Measurements from ENCODE around the gene ERBB4. TPM values are rescaled to one million over a fixed set of nuclear protein-coding genes. Genes with fewer than 3 reads are reported as not detected.

Gene ERBB4
- total RNA-seq, 3 donors from 2014 or later: 1.6 to 53.1 (median 18.4) TPM

- Histone ChIP-seq H3K4me3 (no peak overlapping the region), H3K36me3 (no peaks in the 10 kb centered on the region), H3K27ac (no peak overlapping the region), H3K4me1 (no peaks in the 10 kb centered on the region), H3K27me3 (no peaks in the 10 kb centered on the region), H3K9me3 (no peaks in the 10 kb centered on the region)
- TF ChIP-seq POLR2A (IDR thresholded peaks at IDR 0.05): no peak
- TF ChIP-seq CTCF (IDR thresholded peaks at IDR 0.05): no peak
- no peak for TF ChIP-seq POLR2AphosphoS5 (IDR thresholded peaks at IDR 0.05)
- no peak for DNase-seq (ENCODE audit: low spot score in 2 of 2)
- intact Hi-C loops (cut with DNase I; ENCODE audit: low total_unique reads): no loop called here
These were observed 301.1 kb downstream of the ERBB4 start for GRCh38 chr2:212237350-212238095.

- no peaks in the 10 kb centered on the region for H3K36me3 ChIP-seq
- intact Hi-C loops (cut with DNase I; ENCODE audit: low total_unique reads): no loop called here
- no peaks in the 10 kb centered on the region for H3K9me3 ChIP-seq
- H3K27me3 ChIP-seq: no peaks in the 10 kb centered on the region
- no peak overlapping the region for H3K27ac ChIP-seq
- no peaks in the 10 kb centered on the region for H3K4me1 ChIP-seq
- H3K4me3 ChIP-seq: no peak overlapping the region
- no peak for DNase-seq (ENCODE audit: low spot score in 2 of 2)
- no peak for TF ChIP-seq CTCF (IDR thresholded peaks at IDR 0.05)
- TF ChIP-seq POLR2AphosphoS5 (IDR thresholded peaks at IDR 0.05): no peak
- TF ChIP-seq POLR2A (IDR thresholded peaks at IDR 0.05): no peak
These were observed 309.8 kb downstream of the ERBB4 start for GRCh38 chr2:212228743-212229171.

GRCh38 chr2:212227755-212228154 is 310.8 kb downstream of the ERBB4 start:
- Histone ChIP-seq H3K36me3 (no peaks in the 10 kb centered on the region), H3K4me3 (no peak overlapping the region), H3K9me3 (no peaks in the 10 kb centered on the region), H3K4me1 (no peaks in the 10 kb centered on the region), H3K27me3 (no peaks in the 10 kb centered on the region), H3K27ac (no peak overlapping the region)
- DNase-seq (ENCODE audit: low spot score in 2 of 2): peak in 1 of 2 donors; percentile 32
- intact Hi-C loops (cut with DNase I; ENCODE audit: low total_unique reads): no loop called here
- no peak for TF ChIP-seq POLR2AphosphoS5 (IDR thresholded peaks at IDR 0.05)

GRCh38 chr2:212226114-212226513 is 312.5 kb downstream of the ERBB4 start:
- no peak overlapping the region for H3K4me3 ChIP-seq
- no peak overlapping the region for H3K27ac ChIP-seq
- intact Hi-C loops (cut with DNase I; ENCODE audit: low total_unique reads): no loop called here
- no peaks in the 10 kb centered on the region for H3K4me1 ChIP-seq
- H3K36me3 ChIP-seq: no peaks in the 10 kb centered on the region
- no peaks in the 10 kb centered on the region for H3K27me3 ChIP-seq
- no peak for TF ChIP-seq CTCF (IDR thresholded peaks at IDR 0.05)
- H3K9me3 ChIP-seq: no peaks in the 10 kb centered on the region
- DNase-seq (ENCODE audit: low spot score in 2 of 2): no peak

- intact Hi-C loops (cut with DNase I; ENCODE audit: low total_unique reads): loop anchor here (5.0 kb wide), 1 partner anchor 274 kb away; no protein-coding TSS in a partner anchor
- TF ChIP-seq CTCF (IDR thresholded peaks at IDR 0.05) (no peak), POLR2AphosphoS5 (IDR thresholded peaks at IDR 0.05) (no peak), POLR2A (IDR thresholded peaks at IDR 0.05) (no peak)
These were observed 314.9 kb downstream of the ERBB4 start for GRCh38 chr2:212223696-212224095.

More at GRCh38 chr2:212223696-212224095, 314.9 kb downstream of the ERBB4 start:
- Histone ChIP-seq H3K27ac (no peak overlapping the region), H3K36me3 (no peaks in the 10 kb centered on the region), H3K9me3 (no peaks in the 10 kb centered on the region), H3K4me3 (no peak overlapping the region), H3K27me3 (no peaks in the 10 kb centered on the region), H3K4me1 (no peaks in the 10 kb centered on the region)
- no peak for DNase-seq (ENCODE audit: low spot score in 2 of 2)

All from breast epithelium (tissue), 4 donors.